Urothelium cell line (cell line): ENCODE data around the gene APMAP.
"Not testable (repeated sequence)": the region's sequence is repeated elsewhere in the genome, so short reads cannot be mapped to it uniquely, and the experiment has no call there.

Experiments
- DNase-seq: peaks from one replicate; pipeline ENCODE4 v3.0.0; 2011; ENCODE audit warnings: low spot score, mixed read lengths
- FAIRE-seq: peaks from 2 replicates; lab custom pipeline; 2011; peaks lifted over from hg19 to GRCh38; lab: Jason Lieb, UNC

Gene APMAP

GRCh38 chr20:24956001-24956841 lies 36.3 kb downstream of the APMAP start:
- FAIRE-seq, result no peak
- no peak for DNase-seq

GRCh38 chr20:24955045-24955444 lies 37.5 kb downstream of the APMAP start:
- no peak for DNase-seq
- no peak for FAIRE-seq

GRCh38 chr20:24954566-24954965 lies 38.0 kb downstream of the APMAP start:
- FAIRE-seq (no peak), DNase-seq (no peak)

- DNase-seq (no peak), FAIRE-seq (no peak)
Observed at GRCh38 chr20:24954151-24954550, 38.4 kb downstream of the APMAP start.

GRCh38 chr20:24953621-24954133 lies 38.9 kb downstream of the APMAP start:
- no peak for DNase-seq
- no peak for FAIRE-seq

- DNase-seq (no peak), FAIRE-seq (no peak)
Observed at GRCh38 chr20:24953209-24953575, 39.4 kb downstream of the APMAP start.

DNA sequence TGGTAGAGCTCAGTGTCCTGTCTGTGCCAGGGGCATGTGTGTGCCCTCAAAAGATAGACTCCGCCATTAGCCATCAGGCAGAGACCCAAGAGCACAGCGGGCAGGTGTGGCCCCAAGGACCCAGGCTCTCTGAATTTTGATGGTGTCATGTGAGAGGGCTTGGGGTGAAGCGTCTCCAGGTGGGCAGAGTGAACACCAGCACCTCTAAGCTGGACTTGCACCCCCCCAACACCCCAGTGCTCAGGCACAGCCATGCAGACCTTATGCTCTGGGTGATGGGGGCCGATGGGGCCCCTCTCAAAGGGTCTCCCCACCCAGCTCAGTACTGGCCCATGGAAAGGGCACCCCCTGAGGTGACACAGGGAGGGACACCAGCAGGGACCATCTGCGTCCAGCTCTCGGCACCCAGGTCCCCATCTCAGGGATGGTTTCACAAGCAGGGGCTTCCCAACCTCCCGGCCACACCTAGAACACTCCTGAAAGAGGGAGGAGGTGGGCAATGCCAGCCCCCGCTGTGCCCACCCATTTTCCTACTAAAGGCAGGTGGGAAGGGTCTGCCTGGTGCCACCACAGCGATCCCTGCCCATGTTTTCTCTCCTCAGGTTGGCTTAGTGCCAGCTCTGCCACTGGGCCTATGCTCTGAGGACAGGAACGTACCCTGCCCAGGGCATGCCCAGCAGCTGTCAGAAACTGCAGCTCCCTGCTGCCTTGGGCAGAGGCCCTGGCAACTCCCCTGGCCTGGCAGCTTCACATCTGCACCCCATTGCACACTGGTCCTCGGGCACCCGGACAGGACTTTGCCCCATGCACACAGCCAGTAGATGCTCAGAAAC lies 40.0 kb downstream of the APMAP start:
- no peak for FAIRE-seq

GRCh38 chr20:24951536-24952083 lies 40.9 kb downstream of the APMAP start:
- no peak for FAIRE-seq

More for the DNA sequence above, 40.0 kb downstream of the APMAP start:
- no peak for DNase-seq

DNA sequence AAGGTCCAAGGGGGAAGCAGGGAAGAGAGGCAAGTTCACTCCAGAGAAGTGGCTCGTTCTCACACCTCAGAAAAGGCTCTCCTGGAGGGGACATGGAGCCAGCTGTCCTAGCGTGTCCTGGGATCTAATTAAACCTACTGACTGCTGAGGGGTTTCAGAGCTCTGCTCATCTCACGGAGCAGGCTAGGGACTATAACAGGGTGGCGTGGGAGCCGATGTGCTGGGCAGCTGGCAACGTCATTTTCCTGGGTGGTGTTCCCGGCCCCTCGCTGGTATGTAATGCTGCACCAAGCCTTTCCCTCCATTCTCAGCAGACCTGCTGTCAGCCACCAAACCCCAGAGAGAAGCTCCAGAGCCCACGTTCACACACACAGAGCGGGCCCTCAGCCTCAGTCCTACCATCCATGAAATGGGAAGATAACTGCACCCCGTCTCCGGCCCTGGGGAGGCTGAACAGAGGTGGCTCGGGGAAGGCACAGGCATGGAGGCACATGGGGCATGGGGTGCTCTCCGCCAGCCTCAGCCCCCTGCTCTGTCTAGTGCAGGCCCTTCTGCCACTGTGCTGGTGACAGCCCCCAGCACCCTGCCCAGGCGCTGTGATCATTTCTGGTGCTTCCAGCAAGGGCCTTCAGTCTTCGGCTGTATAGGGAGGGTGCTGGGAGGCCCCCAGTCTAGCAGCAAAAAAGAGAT lies 41.6 kb downstream of the APMAP start:
- FAIRE-seq, result no peak
- no peak for DNase-seq

More at GRCh38 chr20:24951536-24952083, 40.9 kb downstream of the APMAP start:
- no peak for DNase-seq

DNA sequence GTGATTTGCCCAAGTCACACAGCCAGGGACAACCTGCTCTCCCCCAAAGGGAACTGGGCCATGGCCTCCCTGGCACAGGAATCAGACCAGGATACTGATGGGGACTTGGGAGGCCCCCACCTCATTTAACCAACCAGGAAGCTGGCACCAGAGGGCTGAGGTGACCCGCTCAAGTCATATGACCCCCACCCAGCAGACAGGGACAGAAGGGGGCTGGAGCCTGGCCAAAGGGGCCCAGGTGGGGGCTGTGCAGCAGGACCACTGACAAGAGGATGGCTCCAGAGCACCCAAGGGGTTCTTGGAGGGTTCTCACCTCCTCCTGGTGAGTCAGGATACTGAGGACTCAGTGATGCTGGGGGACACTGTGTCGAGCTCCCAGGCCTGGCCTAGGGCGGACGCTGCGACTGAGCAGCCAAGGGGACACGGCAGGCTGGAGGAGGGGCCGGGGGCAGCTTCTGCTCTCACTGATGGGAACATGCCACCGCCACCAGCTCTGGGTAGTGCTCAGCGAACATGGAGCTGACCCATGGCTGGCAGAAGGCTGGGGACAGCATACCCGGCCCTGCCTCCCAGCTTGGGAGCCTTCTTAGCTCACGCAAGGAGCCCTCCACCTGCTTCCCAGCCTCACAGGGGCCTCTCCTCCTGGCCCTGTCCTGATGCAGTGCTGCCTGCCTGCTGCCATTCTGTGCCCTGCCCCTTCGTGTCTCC lies 42.3 kb downstream of the APMAP start:
- no peak for FAIRE-seq
- no peak for DNase-seq

DNA sequence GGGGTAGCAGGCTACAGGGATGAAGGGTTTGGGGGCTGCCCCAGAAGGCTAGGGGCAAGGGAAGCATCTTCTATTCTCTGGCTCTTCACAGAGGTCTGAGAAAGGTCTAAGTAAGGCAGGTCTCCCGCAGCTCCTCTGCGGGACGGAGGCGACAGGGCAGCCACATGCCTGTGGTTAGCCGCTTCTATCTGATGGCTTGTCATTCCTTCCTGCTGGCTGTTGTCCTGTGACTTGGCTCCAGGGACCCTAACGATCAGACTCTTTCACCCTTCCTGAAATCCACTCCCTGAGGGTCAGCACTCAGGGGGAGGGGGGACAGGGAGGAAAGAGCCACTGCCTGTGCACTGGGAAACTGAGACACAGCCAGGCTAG lies 42.8 kb downstream of the APMAP start:
- DNase-seq (peak; percentile 27), FAIRE-seq (no peak)

DNA sequence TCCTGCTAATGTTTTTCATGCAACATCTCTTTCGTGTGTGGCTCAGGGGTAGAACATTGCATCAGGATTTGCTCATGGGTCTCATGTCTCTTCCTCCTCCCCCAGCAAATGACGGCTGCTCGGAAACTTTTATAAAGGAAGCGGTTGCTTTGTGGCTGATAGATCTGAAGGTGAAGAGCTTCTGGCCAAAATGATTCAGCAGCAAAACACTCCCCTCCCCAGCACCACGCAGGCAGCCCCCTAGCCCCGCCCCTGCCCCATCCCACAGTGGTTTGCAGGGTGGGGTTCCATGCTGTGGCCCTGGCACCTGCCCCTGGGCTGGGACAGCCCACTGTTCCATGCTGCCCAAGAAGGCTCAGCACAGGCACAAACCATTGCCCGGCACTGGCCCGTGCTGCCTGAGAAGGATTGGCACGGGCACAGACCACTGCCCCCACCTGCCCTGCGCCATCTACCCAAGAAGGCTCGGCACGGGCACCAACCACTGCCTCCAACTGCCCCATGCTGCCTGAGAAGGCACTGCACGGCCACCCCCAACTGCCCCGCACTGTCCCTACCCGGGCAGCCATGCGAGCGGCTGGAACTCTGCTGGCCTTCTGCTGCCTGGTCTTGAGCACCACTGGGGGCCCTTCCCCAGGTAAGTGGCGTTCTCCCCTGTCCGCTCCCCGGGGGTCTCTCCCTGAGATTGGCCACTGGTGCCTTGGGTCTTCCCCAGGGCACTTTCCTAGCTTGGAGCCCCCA lies 43.4 kb downstream of the APMAP start, which contains the start of gene CST7:
TSS of gene CST7 (plus strand) at position 331 of the 741 bp plus-strand sequence. CDS start at position 568, 237 bp downstream.
- FAIRE-seq (no peak), DNase-seq (peak; percentile 80)

- DNase-seq, FAIRE-seq: not testable (repeated sequence)
Observed at GRCh38 chr20:24948396-24948938, 44.1 kb downstream of the APMAP start.

DNA sequence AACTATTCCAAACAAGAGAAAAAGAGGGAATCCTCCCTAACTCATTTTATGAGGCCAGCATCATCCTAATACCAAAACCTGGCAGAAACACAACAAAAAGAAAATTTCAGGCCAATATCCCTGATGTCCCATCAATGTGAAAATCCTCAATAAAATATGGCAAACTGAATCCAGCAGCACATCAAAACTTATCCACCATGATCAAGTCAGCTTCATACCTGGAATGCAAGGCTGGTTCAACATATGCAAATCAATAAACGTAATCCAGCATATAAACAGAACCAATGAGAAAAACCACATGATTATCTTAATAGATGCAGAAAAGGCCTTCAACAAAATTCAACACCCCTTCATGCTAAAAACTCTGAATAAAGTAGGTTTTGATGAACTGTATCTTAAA lies 46.2 kb downstream of the APMAP start:
- FAIRE-seq, DNase-seq: not testable (repeated sequence)

DNA sequence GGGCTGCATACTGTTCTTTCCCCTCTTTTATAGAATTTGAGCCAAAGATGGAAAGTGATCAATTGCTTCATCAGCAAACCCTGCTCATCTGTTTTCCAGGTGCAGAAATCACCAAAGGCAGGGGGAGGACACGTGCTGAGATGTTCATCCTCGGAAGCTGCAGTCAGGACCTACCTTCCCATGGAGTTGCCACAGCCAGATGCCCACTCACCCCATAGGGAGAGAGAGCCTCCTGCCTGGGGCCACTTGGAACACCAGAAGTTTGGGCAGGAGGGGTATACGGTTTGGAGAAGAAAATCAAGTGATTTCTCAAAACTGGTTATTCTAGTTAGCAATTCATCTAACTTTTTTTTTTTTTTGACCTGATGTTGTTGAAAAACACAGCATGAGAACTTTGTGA lies 48.8 kb downstream of the APMAP start:
- DNase-seq, result no peak
- no peak for FAIRE-seq

DNA sequence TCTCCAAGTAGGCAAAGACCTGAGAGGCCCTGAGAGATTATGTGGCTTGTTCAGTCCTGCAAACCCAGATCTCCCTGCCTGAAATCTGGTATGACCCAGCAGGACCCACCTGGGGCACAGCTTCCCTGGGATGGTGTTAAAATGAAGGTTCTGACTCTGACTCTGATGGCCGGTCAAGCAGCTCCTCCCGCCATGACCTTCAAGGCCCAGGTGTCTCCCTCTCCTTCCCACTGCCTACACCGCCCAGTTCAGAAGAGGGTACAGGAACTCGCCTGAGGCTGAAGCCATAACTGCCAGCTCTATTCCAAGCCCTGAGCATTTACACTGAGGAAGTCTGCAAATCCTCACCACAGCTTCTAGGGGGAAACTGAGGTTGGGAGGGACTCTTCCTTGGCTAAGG lies 49.4 kb downstream of the APMAP start:
- FAIRE-seq (no peak), DNase-seq (no peak)

GRCh38 chr20:24942679-24943078 lies 49.9 kb downstream of the APMAP start:
- FAIRE-seq (no peak), DNase-seq (no peak)

DNA sequence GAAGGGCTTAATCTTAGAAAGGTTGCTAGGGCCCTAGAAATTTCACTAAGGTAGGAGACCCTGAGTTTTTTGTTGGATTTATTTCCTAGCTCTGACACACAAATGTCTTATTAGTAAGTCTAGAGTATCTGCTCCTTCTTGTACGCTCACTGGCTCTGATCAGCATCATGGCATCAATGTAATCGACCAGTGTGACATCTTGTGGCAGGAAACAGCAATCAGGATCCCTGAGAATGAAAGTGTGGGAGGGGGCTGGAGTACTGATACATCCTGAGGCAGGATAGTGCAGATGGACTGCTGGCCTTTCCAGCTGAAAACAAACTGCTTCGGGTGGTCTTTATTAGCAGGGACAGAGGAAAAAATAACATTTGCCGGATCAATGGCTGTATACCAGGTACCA lies 53.5 kb downstream of the APMAP start:
- DNase-seq, result no peak
- FAIRE-seq, result no peak

GRCh38 chr20:24938498-24938897 lies 54.1 kb downstream of the APMAP start:
- FAIRE-seq (no peak), DNase-seq (no peak)
